HCT116 (cell line): ENCODE measurements around the gene RARB. TPM values are rescaled to one million over a fixed set of nuclear protein-coding genes. Genes with fewer than 3 reads are reported as not detected.

Experiments
- ATAC-seq: fragments of 200-7000 bp; cut with Tn5 transposase; 2 replicates; pipeline ENCODE4 v1.9.1; 2020; ENCODE audit warnings: mild to moderate bottlenecking, moderate library complexity
- BruUV-seq: library from RNA; stranded (reverse); fragments of 400-500 nt; replicated peaks from 2 replicates; lab custom pipeline; 2021; lab: Mats Ljungman, UMichigan
- CTCF ChIA-PET: fragments of 300-600 bp; sonication (Branson Sonifier 250); formaldehyde crosslinking; loops from one replicate; lab custom pipeline; 2021; ENCODE audit warnings: antibody characterized with exemption; lab: Charles Lee
- POLR2A ChIA-PET: fragments of 300-600, 350-600 bp; sonication (Branson Sonifier 250); formaldehyde crosslinking; loops from one replicate; lab custom pipeline; 2021; ENCODE audit warnings: antibody characterized with exemption; lab: Charles Lee
- RAD21 ChIA-PET, 2 experiments: fragments of 300-600 bp; sonication (Branson Sonifier 250); formaldehyde crosslinking; loops; one replicate each; lab custom pipeline; 2023; ENCODE audit warnings: low total read pairs in 2 of 2; ENCODE audit not compliant: uncharacterized antibody in 2 of 2, unreplicated experiment in 2 of 2, low non-redundant PET in 1 of 2; lab: Charles Lee
- DNase-seq: peaks from one replicate; pipeline ENCODE4 v3.0.0-alpha.2; 2010; ENCODE audit warnings: low read depth, low spot score
- H2AFZ ChIP-seq: fragments of 200-600 bp; shearing (Covaris generic), sonication (generic); 2 replicates; pipeline ENCODE4 v1.6.1; 2017; ENCODE audit warnings: low read depth, mixed run types, mixed read lengths, antibody characterized with exemption, low read length; ENCODE audit not compliant: poor library complexity, severe bottlenecking
- H3K27ac ChIP-seq: 2 replicates; pipeline ENCODE4 v1.5.1; 2012; ENCODE audit warnings: low read depth, low read length
- H3K27me3 ChIP-seq: fragments of 200-600 bp; sonication (generic); 2 replicates; pipeline ENCODE4 v1.6.1; 2016; ENCODE audit warnings: mixed run types, low read length, mixed read lengths; ENCODE audit not compliant: insufficient read depth
- H3K36me3 ChIP-seq, 2 experiments: fragments of 200-500 bp in 1 of 2; fragments of 200-600 bp in 1 of 2; sonication (Bioruptor generic) in 1 of 2; sonication (generic) in 1 of 2; 2 replicates each; pipeline versions ENCODE4 v1.5.1 to v1.6.1; 2014 to 2016; ENCODE audit warnings: low read length in 2 of 2, inconsistent platforms in 1 of 2, mixed read lengths in 1 of 2, mixed run types in 1 of 2; ENCODE audit not compliant: insufficient read depth in 2 of 2, control insufficient read depth in 1 of 2
- H3K4me1 ChIP-seq, 2 experiments: fragments of 200-600 bp in 1 of 2; sonication (generic) in 1 of 2; 2 replicates each; pipeline versions ENCODE4 v1.5.1 to v1.6.1; 2012 to 2017; ENCODE audit warnings: low read length in 2 of 2, inconsistent platforms in 1 of 2, mild to moderate bottlenecking in 1 of 2, mixed read lengths in 1 of 2, mixed run types in 1 of 2, moderate library complexity in 1 of 2; ENCODE audit not compliant: insufficient read depth in 2 of 2, control insufficient read depth in 1 of 2
- H3K4me2 ChIP-seq: fragments of 200-600 bp; sonication (generic); 2 replicates; pipeline ENCODE4 v1.6.1; 2017; ENCODE audit warnings: mixed run types, low read length, mixed read lengths
- H3K4me3 ChIP-seq, 2 experiments: fragments of 200-600 bp in 1 of 2; sonication (generic) in 1 of 2; replicated peaks in 1 of 2; 2 replicates each; pipeline ENCODE4 v1.5.1; 2011 to 2016; ENCODE audit warnings: low read length in 2 of 2, control low read depth in 1 of 2, low read depth in 1 of 2, mild to moderate bottlenecking in 1 of 2, mixed read lengths in 1 of 2, mixed run types in 1 of 2
- H3K79me2 ChIP-seq: fragments of 200-600 bp; sonication (generic); 2 replicates; pipeline ENCODE4 v1.6.1; 2017; ENCODE audit warnings: mild to moderate bottlenecking, mixed run types, low read length, moderate library complexity, mixed read lengths; ENCODE audit not compliant: insufficient read depth
- H3K9ac ChIP-seq: fragments of 200-600 bp; sonication (generic); 2 replicates; pipeline ENCODE4 v1.6.1; 2016; ENCODE audit warnings: low read length, mixed read lengths
- H3K9me2 ChIP-seq: fragments of 200-600 bp; sonication (generic), shearing (Covaris generic); 2 replicates; pipeline ENCODE4 v1.6.1; 2017; ENCODE audit warnings: mixed run types, mild to moderate bottlenecking, moderate library complexity; ENCODE audit not compliant: insufficient read depth
- H3K9me3 ChIP-seq, 2 experiments: fragments of 200-500 bp in 1 of 2; fragments of 200-600 bp in 1 of 2; sonication (Bioruptor generic) in 1 of 2; sonication (generic) in 1 of 2; 2 replicates each; pipeline ENCODE4 v1.6.1; 2014 to 2017; ENCODE audit warnings: low read length in 2 of 2, mixed read lengths in 2 of 2, inconsistent platforms in 1 of 2, low read depth in 1 of 2, mild to moderate bottlenecking in 1 of 2, mixed run types in 1 of 2, moderate library complexity in 1 of 2; ENCODE audit not compliant: control insufficient read depth in 1 of 2, insufficient read depth in 1 of 2
- H4K20me1 ChIP-seq: fragments of 200-600 bp; sonication (generic), shearing (Covaris generic); 2 replicates; pipeline ENCODE4 v1.6.1; 2017; ENCODE audit warnings: mixed run types, mild to moderate bottlenecking, moderate library complexity; ENCODE audit not compliant: insufficient read depth
- CBX3 ChIP-seq: IDR thresholded peaks from 2 replicates; pipeline ENCODE4 v1.6.1; 2012; ENCODE audit warnings: low read depth
- CEBPB ChIP-seq: IDR thresholded peaks from 2 replicates; pipeline ENCODE4 v1.6.1; 2012; ENCODE audit warnings: low read depth
- EGR1 ChIP-seq: IDR thresholded peaks from 2 replicates; pipeline ENCODE4 v1.6.1; 2012; ENCODE audit warnings: low read depth
- ELF1 ChIP-seq: IDR thresholded peaks from 2 replicates; pipeline ENCODE4 v1.6.1; 2012; ENCODE audit warnings: low read depth, borderline replicate concordance
- EZH2 ChIP-seq: fragments of 200-600 bp; sonication (generic); IDR thresholded peaks from 2 replicates; pipeline ENCODE4 v1.6.1; 2017; ENCODE audit warnings: antibody characterized with exemption, mixed run types
- FOSL1 ChIP-seq: IDR thresholded peaks from 2 replicates; pipeline ENCODE4 v1.6.1; 2012; ENCODE audit warnings: low read depth
- JUND ChIP-seq: IDR thresholded peaks from 2 replicates; pipeline ENCODE4 v1.6.1; 2012
- POLR2A ChIP-seq: IDR thresholded peaks from 2 replicates; pipeline ENCODE4 v1.7.0; 2011; ENCODE audit warnings: borderline replicate concordance; ENCODE audit not compliant: insufficient read depth, insufficient read length; ENCODE audit errors: extremely low read depth
- POLR2AphosphoS5 ChIP-seq: IDR thresholded peaks from 2 replicates; pipeline ENCODE4 v1.6.1; 2011; ENCODE audit warnings: mild to moderate bottlenecking, low read depth, low read length, moderate library complexity
- RAD21 ChIP-seq: IDR thresholded peaks from 2 replicates; pipeline ENCODE4 v1.6.1; 2012; ENCODE audit warnings: low read depth, mild to moderate bottlenecking
- SIN3A ChIP-seq: IDR thresholded peaks from 2 replicates; pipeline ENCODE4 v1.6.1; 2012; ENCODE audit warnings: low read depth
- SP1 ChIP-seq: IDR thresholded peaks from 2 replicates; pipeline ENCODE4 v1.6.1; 2012; ENCODE audit warnings: low read depth
- YY1 ChIP-seq: IDR thresholded peaks from 2 replicates; pipeline ENCODE4 v1.6.1; 2011; ENCODE audit warnings: low read length, low read depth, moderate library complexity, mild to moderate bottlenecking; ENCODE audit not compliant: insufficient replicate concordance; ENCODE audit errors: extremely low read depth
- ZFX ChIP-seq: fragments of 450-650 bp; IDR thresholded peaks from 2 replicates; pipeline ENCODE4 v1.6.1; 2017
- intact Hi-C: fragments of 100-400 bp; cut with micrococcal nuclease; formaldehyde crosslinking; loops from 2 replicates; pipeline ENCODE4 v1.10.0; 2022
- total RNA-seq: library from RNA; stranded (reverse); gene quantifications from one replicate; pipeline ENCODE4 v1.2.1, GENCODE V29; 2021; ENCODE audit not compliant: unreplicated experiment
- TF ChIP-seq, protein P1 (sequence below), 3 experiments: fragments of 200-600 bp in 1 of 3; sonication (generic) in 1 of 3; IDR thresholded peaks in 2 of 3; conservative IDR thresholded peaks in 1 of 3; 2 replicates each; pipeline ENCODE4 v1.5.1; 2012 to 2017; ENCODE audit warnings: low read depth in 2 of 3, low read length in 2 of 3, antibody characterized with exemption in 1 of 3, borderline replicate concordance in 1 of 3, control low read depth in 1 of 3, mild to moderate bottlenecking in 1 of 3, mixed read lengths in 1 of 3, mixed run types in 1 of 3, moderate library complexity in 1 of 3; ENCODE audit not compliant: insufficient read depth in 1 of 3
- TF ChIP-seq, protein P2 (sequence below): IDR thresholded peaks from 2 replicates; pipeline ENCODE4 v1.6.1; 2012
- TF ChIP-seq, protein P3 (sequence below): IDR thresholded peaks from 2 replicates; pipeline ENCODE4 v1.6.1; 2012; ENCODE audit warnings: low read depth
- TF ChIP-seq, protein P4 (sequence below): IDR thresholded peaks from 2 replicates; pipeline ENCODE4 v1.6.1; 2012

RARB gene
- total RNA-seq, 1 experiment from 2014 or later, result not detected

DNA sequence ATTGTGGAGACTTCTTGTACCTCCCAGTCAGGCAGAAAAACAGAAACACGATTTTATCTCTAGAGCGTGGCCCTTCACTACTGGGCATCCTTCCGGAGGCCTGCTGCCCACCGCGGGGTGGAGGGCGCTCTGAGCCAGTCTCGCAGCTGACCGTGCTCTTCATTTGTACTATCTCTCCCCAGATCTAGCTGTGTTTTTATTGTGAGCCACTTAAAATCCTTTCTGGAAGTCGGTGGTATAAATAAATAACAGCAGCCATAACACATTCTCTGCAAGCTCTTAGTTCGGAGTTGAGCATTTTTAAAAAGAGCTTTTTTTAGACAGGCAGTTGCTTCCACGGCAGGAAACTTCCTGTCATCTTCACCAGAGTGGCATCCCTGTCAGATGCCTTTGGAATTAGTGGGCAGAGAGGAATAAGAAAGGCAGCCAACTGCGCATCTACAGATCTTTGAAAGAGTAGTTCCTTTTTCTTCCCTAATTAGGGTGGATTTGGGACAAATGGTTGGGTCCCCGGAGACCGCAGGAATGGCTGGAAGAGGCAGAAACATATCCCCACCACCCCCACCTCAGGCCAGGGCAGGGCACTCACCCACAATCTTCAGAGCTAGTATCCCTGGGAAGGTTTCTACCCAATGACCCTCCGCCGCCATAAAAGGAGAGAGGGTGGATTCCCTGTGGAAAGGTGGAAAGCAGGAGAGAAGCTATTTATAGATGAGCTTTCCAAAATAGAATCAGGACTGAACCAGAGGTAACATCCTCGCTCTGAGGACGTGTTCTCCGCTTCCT is 145.5 kb downstream of the RARB start:
- intact Hi-C loops, result no loop called here
- POLR2A ChIA-PET, result no interaction called here
- no peak overlapping the region for H2AFZ ChIP-seq
- H3K27ac ChIP-seq, result no peak overlapping the region
- DNase-seq (no peak), ATAC-seq (no peak)
- H3K27me3 ChIP-seq, result no peaks in the 10 kb centered on the region
- TF ChIP-seq SIN3A, result no peak
- TF ChIP-seq ELF1, result no peak
- no peak for TF ChIP-seq POLR2AphosphoS5
- TF ChIP-seq CEBPB, result no peak
- TF ChIP-seq, protein P1, sequence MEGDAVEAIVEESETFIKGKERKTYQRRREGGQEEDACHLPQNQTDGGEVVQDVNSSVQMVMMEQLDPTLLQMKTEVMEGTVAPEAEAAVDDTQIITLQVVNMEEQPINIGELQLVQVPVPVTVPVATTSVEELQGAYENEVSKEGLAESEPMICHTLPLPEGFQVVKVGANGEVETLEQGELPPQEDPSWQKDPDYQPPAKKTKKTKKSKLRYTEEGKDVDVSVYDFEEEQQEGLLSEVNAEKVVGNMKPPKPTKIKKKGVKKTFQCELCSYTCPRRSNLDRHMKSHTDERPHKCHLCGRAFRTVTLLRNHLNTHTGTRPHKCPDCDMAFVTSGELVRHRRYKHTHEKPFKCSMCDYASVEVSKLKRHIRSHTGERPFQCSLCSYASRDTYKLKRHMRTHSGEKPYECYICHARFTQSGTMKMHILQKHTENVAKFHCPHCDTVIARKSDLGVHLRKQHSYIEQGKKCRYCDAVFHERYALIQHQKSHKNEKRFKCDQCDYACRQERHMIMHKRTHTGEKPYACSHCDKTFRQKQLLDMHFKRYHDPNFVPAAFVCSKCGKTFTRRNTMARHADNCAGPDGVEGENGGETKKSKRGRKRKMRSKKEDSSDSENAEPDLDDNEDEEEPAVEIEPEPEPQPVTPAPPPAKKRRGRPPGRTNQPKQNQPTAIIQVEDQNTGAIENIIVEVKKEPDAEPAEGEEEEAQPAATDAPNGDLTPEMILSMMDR (IDR thresholded peaks at IDR 0.05 in 2 of 3, conservative IDR thresholded peaks at IDR 0.05 in 1 of 3; ENCODE audit: borderline replicate concordance in 1 of 3, insufficient read depth in 1 of 3, low read depth in 2 of 3, low read length in 2 of 3), result no peak
- TF ChIP-seq CBX3, result no peak
- TF ChIP-seq, protein P2, sequence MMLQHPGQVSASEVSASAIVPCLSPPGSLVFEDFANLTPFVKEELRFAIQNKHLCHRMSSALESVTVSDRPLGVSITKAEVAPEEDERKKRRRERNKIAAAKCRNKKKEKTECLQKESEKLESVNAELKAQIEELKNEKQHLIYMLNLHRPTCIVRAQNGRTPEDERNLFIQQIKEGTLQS, result no peak
- TF ChIP-seq FOSL1, result no peak
- no peak for TF ChIP-seq EZH2
- TF ChIP-seq, protein P3, sequence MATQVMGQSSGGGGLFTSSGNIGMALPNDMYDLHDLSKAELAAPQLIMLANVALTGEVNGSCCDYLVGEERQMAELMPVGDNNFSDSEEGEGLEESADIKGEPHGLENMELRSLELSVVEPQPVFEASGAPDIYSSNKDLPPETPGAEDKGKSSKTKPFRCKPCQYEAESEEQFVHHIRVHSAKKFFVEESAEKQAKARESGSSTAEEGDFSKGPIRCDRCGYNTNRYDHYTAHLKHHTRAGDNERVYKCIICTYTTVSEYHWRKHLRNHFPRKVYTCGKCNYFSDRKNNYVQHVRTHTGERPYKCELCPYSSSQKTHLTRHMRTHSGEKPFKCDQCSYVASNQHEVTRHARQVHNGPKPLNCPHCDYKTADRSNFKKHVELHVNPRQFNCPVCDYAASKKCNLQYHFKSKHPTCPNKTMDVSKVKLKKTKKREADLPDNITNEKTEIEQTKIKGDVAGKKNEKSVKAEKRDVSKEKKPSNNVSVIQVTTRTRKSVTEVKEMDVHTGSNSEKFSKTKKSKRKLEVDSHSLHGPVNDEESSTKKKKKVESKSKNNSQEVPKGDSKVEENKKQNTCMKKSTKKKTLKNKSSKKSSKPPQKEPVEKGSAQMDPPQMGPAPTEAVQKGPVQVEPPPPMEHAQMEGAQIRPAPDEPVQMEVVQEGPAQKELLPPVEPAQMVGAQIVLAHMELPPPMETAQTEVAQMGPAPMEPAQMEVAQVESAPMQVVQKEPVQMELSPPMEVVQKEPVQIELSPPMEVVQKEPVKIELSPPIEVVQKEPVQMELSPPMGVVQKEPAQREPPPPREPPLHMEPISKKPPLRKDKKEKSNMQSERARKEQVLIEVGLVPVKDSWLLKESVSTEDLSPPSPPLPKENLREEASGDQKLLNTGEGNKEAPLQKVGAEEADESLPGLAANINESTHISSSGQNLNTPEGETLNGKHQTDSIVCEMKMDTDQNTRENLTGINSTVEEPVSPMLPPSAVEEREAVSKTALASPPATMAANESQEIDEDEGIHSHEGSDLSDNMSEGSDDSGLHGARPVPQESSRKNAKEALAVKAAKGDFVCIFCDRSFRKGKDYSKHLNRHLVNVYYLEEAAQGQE, result no peak
- TF ChIP-seq JUND, result no peak
- TF ChIP-seq POLR2A, result no peak
- TF ChIP-seq, protein P4, sequence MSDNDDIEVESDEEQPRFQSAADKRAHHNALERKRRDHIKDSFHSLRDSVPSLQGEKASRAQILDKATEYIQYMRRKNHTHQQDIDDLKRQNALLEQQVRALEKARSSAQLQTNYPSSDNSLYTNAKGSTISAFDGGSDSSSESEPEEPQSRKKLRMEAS, result no peak
- no peak for TF ChIP-seq EGR1
- no peak for TF ChIP-seq RAD21
- TF ChIP-seq SP1, result no peak
- TF ChIP-seq YY1, result no peak
- TF ChIP-seq ZFX, result no peak
- no TSS peak for BruUV-seq
- no peak overlapping the region for H3K4me2 ChIP-seq
- H3K9me2 ChIP-seq, result no peaks in the 10 kb centered on the region
- no peak overlapping the region for H3K4me3 ChIP-seq
- H3K36me3 ChIP-seq, result no peaks in the 10 kb centered on the region
- H3K79me2 ChIP-seq, result no peaks in the 10 kb centered on the region
- H3K9me3 ChIP-seq, result no peaks in the 10 kb centered on the region
- no peak overlapping the region for H3K9ac ChIP-seq
- no peaks in the 10 kb centered on the region for H3K4me1 ChIP-seq
- RAD21 ChIA-PET, result no interaction called here
- CTCF ChIA-PET, result no interaction called here
- H4K20me1 ChIP-seq, result no peaks in the 10 kb centered on the region
